Measurements from ENCODE around the gene KCNJ10. TPM values are rescaled to one million over a fixed set of nuclear protein-coding genes. Genes with fewer than 3 reads are reported as not detected.

Gene KCNJ10
- total RNA-seq, 2 experiments from 2014 or later, result not detected

GRCh38 chr1:159957824-159958268, 112.1 kb downstream of the KCNJ10 start:
- H3K36me3 Mint-ChIP-seq, result no peaks in the 10 kb centered on the region
- no peaks in the 10 kb centered on the region for H3K9me3 Mint-ChIP-seq
- peaks cover 24% of the 10 kb centered on the region for H3K27me3 Mint-ChIP-seq
- H3K4me3 Mint-ChIP-seq, result no peak overlapping the region
- ATAC-seq (ENCODE audit: low read depth), result no peak
- no peaks in the 10 kb centered on the region for H3K4me1 Mint-ChIP-seq
- POLR2A ChIA-PET, result no interaction called here
- no peak overlapping the region for H3K27ac Mint-ChIP-seq
- DNase-seq, result no peak

- Mint-ChIP-seq H3K4me1 (peaks cover 2% of the 10 kb centered on the region), H3K27me3 (peaks cover 31% of the 10 kb centered on the region), H3K36me3 (no peaks in the 10 kb centered on the region), H3K9me3 (no peaks in the 10 kb centered on the region), H3K4me3 (no peak overlapping the region), H3K27ac (no peak overlapping the region)
- ATAC-seq (ENCODE audit: low read depth) (no peak), DNase-seq (no peak)
- POLR2A ChIA-PET, result no interaction called here
These were observed 114.5 kb downstream of the KCNJ10 start for GRCh38 chr1:159955456-159955855.

DNA sequence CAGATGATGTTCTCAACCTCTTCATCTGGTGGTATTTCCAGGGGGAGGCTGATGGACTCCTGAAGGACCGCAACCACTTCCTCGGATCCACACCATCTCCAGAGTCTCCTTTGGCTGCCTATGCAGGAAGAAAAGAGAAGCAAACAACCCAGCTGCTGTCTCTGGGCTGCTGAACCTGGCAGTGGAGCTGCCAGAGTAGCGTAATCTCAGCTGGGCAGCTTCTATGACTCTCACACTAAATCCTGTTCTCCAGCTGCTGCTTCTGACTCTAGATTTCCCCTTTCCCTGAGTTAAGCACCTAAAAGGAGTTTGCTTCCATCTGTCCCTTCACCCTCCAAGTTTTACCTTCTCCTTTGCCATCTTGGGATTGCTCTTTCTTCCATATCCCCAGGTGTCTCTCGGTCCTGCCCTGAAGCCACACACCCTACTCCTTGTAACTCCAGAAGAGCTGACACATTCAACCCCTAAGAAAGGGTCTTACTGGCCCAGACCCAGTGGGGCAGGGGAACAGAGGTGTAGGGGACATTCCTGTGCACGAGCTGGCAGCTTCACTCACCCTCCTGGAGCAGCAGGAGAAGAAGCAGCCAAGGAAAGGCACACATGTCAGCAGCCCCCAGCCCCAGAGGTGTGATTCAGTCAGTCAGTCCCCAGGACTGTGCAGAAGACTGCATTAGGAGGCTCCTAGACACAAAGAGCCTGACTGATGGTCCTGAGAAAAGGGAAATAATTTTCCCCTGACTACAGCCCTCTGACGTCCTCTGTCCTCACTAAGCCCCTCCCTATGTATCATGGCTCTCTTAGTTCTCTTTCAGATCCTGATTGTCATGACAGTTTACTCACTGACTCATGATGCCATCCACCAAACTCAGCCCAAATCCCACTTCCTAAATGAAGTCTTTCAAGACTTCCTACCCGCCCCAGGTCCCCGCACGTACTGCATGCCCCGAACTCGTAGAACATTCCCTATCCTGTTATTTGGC, 116.1 kb downstream of the KCNJ10 start, which contains the start of gene SLAMF9:
SLAMF9 (minus strand) TSS at position 702 of the 980 bp plus-strand sequence; CDS start at position 602, 100 bp downstream.
- H3K27ac Mint-ChIP-seq, result no peak within 1 kb of the TSS
- H3K4me1 Mint-ChIP-seq, result peaks cover 3% of the 10 kb centered on the region
- ATAC-seq (ENCODE audit: low read depth), result no peak
- no peak within 1 kb of the TSS for H3K4me3 Mint-ChIP-seq
- H3K27me3 Mint-ChIP-seq, result peaks cover 30% of the 10 kb centered on the region
- H3K36me3 Mint-ChIP-seq, result no peaks in the 10 kb centered on the region
- no peak for DNase-seq
- no peaks in the 10 kb centered on the region for H3K9me3 Mint-ChIP-seq
- POLR2A ChIA-PET, result no interaction called here

GRCh38 chr1:159952932-159953331, 117.0 kb downstream of the KCNJ10 start:
- H3K4me1 Mint-ChIP-seq, result peaks cover 3% of the 10 kb centered on the region
- H3K36me3 Mint-ChIP-seq, result no peaks in the 10 kb centered on the region
- DNase-seq, result no peak
- no peak overlapping the region for H3K4me3 Mint-ChIP-seq
- peaks cover 34% of the 10 kb centered on the region for H3K27me3 Mint-ChIP-seq
- H3K27ac Mint-ChIP-seq, result no peak overlapping the region
- no peaks in the 10 kb centered on the region for H3K9me3 Mint-ChIP-seq
- POLR2A ChIA-PET, result no interaction called here
- ATAC-seq (ENCODE audit: low read depth), result no peak

DNA sequence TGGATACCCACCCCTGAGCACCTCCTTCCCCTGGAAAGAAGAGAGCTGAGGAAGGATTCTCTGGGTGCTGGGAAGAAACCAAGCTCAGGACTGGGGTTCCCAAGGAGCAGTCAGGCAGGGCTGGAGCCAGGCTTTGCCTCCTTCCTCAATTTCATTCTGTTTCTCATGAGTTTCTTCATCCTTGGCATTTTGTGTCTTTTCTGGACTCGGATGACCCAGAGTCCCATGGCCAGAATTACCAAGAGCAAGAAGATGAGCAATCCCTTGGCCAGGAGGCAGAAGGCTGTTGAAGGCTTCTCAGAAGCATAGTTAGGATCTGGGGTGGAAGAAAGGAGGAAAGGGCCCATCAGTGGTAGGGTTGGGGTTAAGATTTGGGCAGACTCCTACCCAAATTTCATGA, 118.4 kb downstream of the KCNJ10 start:
- DNase-seq (no peak), ATAC-seq (ENCODE audit: low read depth) (no peak)
- H3K4me3 Mint-ChIP-seq, result no peak overlapping the region
- peak overlapping the region; percentile 22 for H3K27ac Mint-ChIP-seq
- peaks cover 3% of the 10 kb centered on the region for H3K4me1 Mint-ChIP-seq
- POLR2A ChIA-PET, result no interaction called here
- H3K9me3 Mint-ChIP-seq, result no peaks in the 10 kb centered on the region
- H3K27me3 Mint-ChIP-seq, result peaks cover 39% of the 10 kb centered on the region
- no peaks in the 10 kb centered on the region for H3K36me3 Mint-ChIP-seq

DNA sequence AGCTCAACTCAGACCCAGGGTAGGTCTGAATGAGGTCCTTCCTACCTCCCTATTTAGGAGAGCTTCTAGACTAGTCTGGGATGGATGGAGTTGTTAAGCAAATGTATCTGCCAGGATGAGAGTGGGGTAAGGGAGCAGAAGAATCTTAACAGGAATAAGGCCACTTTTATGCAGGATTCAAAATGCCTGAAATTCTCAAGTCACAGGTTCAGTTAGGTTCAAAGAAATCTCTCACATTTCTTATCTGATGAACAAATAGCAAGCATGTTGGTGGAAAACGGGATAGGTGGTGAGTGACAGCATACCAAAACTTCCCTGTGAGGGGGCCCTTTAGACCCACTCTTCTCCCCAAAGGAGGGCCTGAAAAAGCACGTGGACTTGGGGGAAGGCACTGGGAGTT, 118.9 kb downstream of the KCNJ10 start:
- Mint-ChIP-seq H3K4me3 (no peak overlapping the region), H3K27me3 (peaks cover 44% of the 10 kb centered on the region), H3K9me3 (no peaks in the 10 kb centered on the region), H3K27ac (no peak overlapping the region), H3K4me1 (peaks cover 3% of the 10 kb centered on the region), H3K36me3 (no peaks in the 10 kb centered on the region)
- DNase-seq, result no peak
- ATAC-seq (ENCODE audit: low read depth), result no peak
- POLR2A ChIA-PET, result no interaction called here

- POLR2A ChIA-PET, result no interaction called here
These were observed 120.0 kb downstream of the KCNJ10 start for GRCh38 chr1:159949981-159950381.

GRCh38 chr1:159949123-159949522, 120.8 kb downstream of the KCNJ10 start:
- Mint-ChIP-seq H3K4me3 (no peak overlapping the region), H3K27me3 (peaks cover 48% of the 10 kb centered on the region), H3K9me3 (no peaks in the 10 kb centered on the region), H3K4me1 (peaks cover 10% of the 10 kb centered on the region), H3K27ac (no peak overlapping the region), H3K36me3 (no peaks in the 10 kb centered on the region)
- ATAC-seq (ENCODE audit: low read depth) (no peak), DNase-seq (no peak)
- POLR2A ChIA-PET, result no interaction called here

More at GRCh38 chr1:159949981-159950381, 120.0 kb downstream of the KCNJ10 start:
- ATAC-seq (ENCODE audit: low read depth), result no peak
- Mint-ChIP-seq H3K4me1 (peaks cover 7% of the 10 kb centered on the region), H3K27ac (no peak overlapping the region), H3K9me3 (no peaks in the 10 kb centered on the region), H3K27me3 (peaks cover 47% of the 10 kb centered on the region), H3K36me3 (no peaks in the 10 kb centered on the region), H3K4me3 (no peak overlapping the region)
- no peak for DNase-seq

Other genes starting within 250 kb of the KCNJ10 start
- 1 to 10 TPM; 1.1 to 1.8 TPM for gene SLAMF8, start 243.3 kb downstream of the KCNJ10 start, total RNA-seq
- gene VSIG8, start 207.5 kb downstream of the KCNJ10 start, total RNA-seq, result not detected
- 1 to 10 TPM; 1.3 to 1.6 TPM for gene CFAP45, start 170.0 kb downstream of the KCNJ10 start, total RNA-seq
- 100 to 1,000 TPM; 384 to 388 TPM for gene TAGLN2, start 144.7 kb downstream of the KCNJ10 start, total RNA-seq
- gene IGSF9, start 124.5 kb downstream of the KCNJ10 start, total RNA-seq, result not detected
- not detected for gene SLAMF9, start 115.9 kb downstream of the KCNJ10 start, total RNA-seq
- gene PIGM, start 38.2 kb downstream of the KCNJ10 start, total RNA-seq, result 1 to 10 TPM; 7.2 to 7.3 TPM
- gene KCNJ9, start 11.4 kb upstream of the KCNJ10 start, total RNA-seq, result not detected
- gene IGSF8, start 28.5 kb upstream of the KCNJ10 start, total RNA-seq, result 10 to 100 TPM; 39.8 to 44.6 TPM
- gene ATP1A2, start 45.6 kb upstream of the KCNJ10 start, total RNA-seq, result not detected
- not detected for gene ATP1A4, start 81.4 kb upstream of the KCNJ10 start, total RNA-seq
- not detected for gene CASQ1, start 120.4 kb upstream of the KCNJ10 start, total RNA-seq
- 10 to 100 TPM; 27.5 to 28.3 TPM for gene PEA15, start 135.2 kb upstream of the KCNJ10 start, total RNA-seq
- 100 to 1,000 TPM; 147 to 150 TPM for gene DCAF8, start 192.4 kb upstream of the KCNJ10 start, total RNA-seq
- gene PEX19, start 215.0 kb upstream of the KCNJ10 start, total RNA-seq, result 10 to 100 TPM; 59.0 to 65.4 TPM

All from activated naive CD8-positive, alpha-beta T cell treated with anti-CD3 and anti-CD28 coated beads, Interleukin-2, amount 10 ng/mL, durations not matched to agents 7 days and 5 days (primary cell).